Activated CD4-positive, CD25-positive, alpha-beta regulatory T cell treated with anti-CD3 and anti-CD28 coated beads, Interleukin-2, amount 50 U/mL, for 24 hours (primary cell): Measurements from ENCODE around the gene ELF2.
"Not testable (repeated sequence)": the region's sequence is repeated elsewhere in the genome, so short reads cannot be mapped to it uniquely, and the experiment has no call there.

Source experiments
- ATAC-seq, 2 donors: fragments of 150-1000 bp; cut with Tn5 transposase; one replicate each; pipeline ENCODE4 v1.10.0; 2021; ENCODE audit warnings: mild to moderate bottlenecking in 1 of 2, moderate library complexity in 1 of 2

ELF2 gene

GRCh38 chr4:139184129-139184528 is 7.1 kb upstream of the ELF2 start:
- no peak for ATAC-seq

- peak; percentile 76 to 78 for ATAC-seq
Observed at GRCh38 chr4:139177869-139178619, 1.0 kb upstream of the ELF2 start.

GRCh38 chr4:139176302-139177048 is 543 bp downstream of the ELF2 start:
- peak; percentile 17 for ATAC-seq

- ATAC-seq = no peak
Observed at GRCh38 chr4:139175646-139176301, 1.2 kb downstream of the ELF2 start.

- peak; percentile 73 to 75 for ATAC-seq
Observed at GRCh38 chr4:139171876-139172691, 4.9 kb downstream of the ELF2 start.

- no peak for ATAC-seq
Observed at GRCh38 chr4:139170932-139171331, 6.1 kb downstream of the ELF2 start.

- ATAC-seq = no peak
Observed at GRCh38 chr4:139167774-139168444, 9.1 kb downstream of the ELF2 start.

- no peak for ATAC-seq
Observed at GRCh38 chr4:139164731-139165130, 12.3 kb downstream of the ELF2 start.

GRCh38 chr4:139163806-139164206 is 13.2 kb downstream of the ELF2 start:
- ATAC-seq = no peak

- ATAC-seq = not testable (repeated sequence)
Observed at GRCh38 chr4:139157977-139158376, 19.0 kb downstream of the ELF2 start.

GRCh38 chr4:139154952-139155557 is 22.0 kb downstream of the ELF2 start:
- ATAC-seq = no peak

- no peak for ATAC-seq
Observed at GRCh38 chr4:139154538-139154937, 22.5 kb downstream of the ELF2 start.

- no peak for ATAC-seq
Observed at GRCh38 chr4:139154134-139154421, 22.9 kb downstream of the ELF2 start.

- no peak for ATAC-seq
Observed at GRCh38 chr4:139153411-139154133, 23.4 kb downstream of the ELF2 start.

- no peak for ATAC-seq
Observed at GRCh38 chr4:139152249-139152648, 24.8 kb downstream of the ELF2 start.

- no peak for ATAC-seq
Observed at GRCh38 chr4:139146926-139147629, 29.9 kb downstream of the ELF2 start.

- ATAC-seq = no peak
Observed at GRCh38 chr4:139145552-139145932, 31.5 kb downstream of the ELF2 start.

- no peak for ATAC-seq
Observed at GRCh38 chr4:139144911-139145551, 32.0 kb downstream of the ELF2 start.

GRCh38 chr4:139144161-139144859 is 32.7 kb downstream of the ELF2 start:
- no peak for ATAC-seq
